ENCODE results near the gene EXD2. TPM values are rescaled to one million over a fixed set of nuclear protein-coding genes. Genes with fewer than 3 reads are reported as not detected.
"Not testable (repeated sequence)": the region's sequence is repeated elsewhere in the genome, so short reads cannot be mapped to it uniquely, and the experiment has no call there.

EXD2 gene
- polyA plus RNA-seq, 1 donor, result 16.2 TPM

- DNase-seq, result no peak
Measured at GRCh38 chr14:69204753-69205152, 13.5 kb downstream of the EXD2 start.

- no peak for DNase-seq
Measured at GRCh38 chr14:69207435-69208041, 16.2 kb downstream of the EXD2 start.

GRCh38 chr14:69208666-69209065 is 17.4 kb downstream of the EXD2 start:
- DNase-seq, result no peak

- DNase-seq, result no peak
Measured at GRCh38 chr14:69214393-69214792, 23.1 kb downstream of the EXD2 start.

- DNase-seq, result not testable (repeated sequence)
Measured at GRCh38 chr14:69217663-69218062, 26.4 kb downstream of the EXD2 start.

GRCh38 chr14:69224946-69225345 is 33.6 kb downstream of the EXD2 start:
- no peak for DNase-seq

- DNase-seq, result no peak
Measured at GRCh38 chr14:69226178-69226577, 34.9 kb downstream of the EXD2 start.

- no peak for DNase-seq
Measured at GRCh38 chr14:69226736-69227135, 35.4 kb downstream of the EXD2 start.

GRCh38 chr14:69231486-69231885 is 40.2 kb downstream of the EXD2 start:
- no peak for DNase-seq

- no peak for DNase-seq
Measured at GRCh38 chr14:69232388-69232787, 41.1 kb downstream of the EXD2 start.

- DNase-seq, result no peak
Measured at GRCh38 chr14:69234106-69234505, 42.8 kb downstream of the EXD2 start.

GRCh38 chr14:69235708-69236107 is 44.4 kb downstream of the EXD2 start:
- DNase-seq, result no peak

GRCh38 chr14:69237142-69237541 is 45.8 kb downstream of the EXD2 start:
- DNase-seq, result no peak

- no peak for DNase-seq
Measured at GRCh38 chr14:69237584-69237983, 46.3 kb downstream of the EXD2 start.

- no peak for DNase-seq
Measured at GRCh38 chr14:69238883-69239282, 47.6 kb downstream of the EXD2 start.

- DNase-seq, result no peak
Measured at GRCh38 chr14:69240527-69241173, 49.4 kb downstream of the EXD2 start.

- DNase-seq, result no peak
Measured at GRCh38 chr14:69241577-69241976, 50.3 kb downstream of the EXD2 start.

- DNase-seq, result peak; percentile 74
Measured at GRCh38 chr14:69242311-69243224, 51.3 kb downstream of the EXD2 start.

- DNase-seq, result no peak
Measured at GRCh38 chr14:69244946-69245345, 53.6 kb downstream of the EXD2 start.

GRCh38 chr14:69246331-69246730 is 55.0 kb downstream of the EXD2 start:
- DNase-seq, result no peak

GRCh38 chr14:69247676-69248440 is 56.6 kb downstream of the EXD2 start:
- DNase-seq, result peak; percentile 89

GRCh38 chr14:69249603-69250002 is 58.3 kb downstream of the EXD2 start:
- DNase-seq, result no peak

- DNase-seq, result no peak
Measured at GRCh38 chr14:69252851-69253250, 61.6 kb downstream of the EXD2 start.

All from hindlimb muscle (tissue), 1 donor.